ENCODE measurements around the gene AGPS. TPM values are rescaled to one million over a fixed set of nuclear protein-coding genes. Genes with fewer than 3 reads are reported as not detected.

Gene AGPS
- total and polyA plus RNA-seq, 9 of the 15 experiments (the other 6 are each of a cell fraction or from before 2014, with no cell fraction given): 15.5 to 211 (median 63.1) TPM

DNA sequence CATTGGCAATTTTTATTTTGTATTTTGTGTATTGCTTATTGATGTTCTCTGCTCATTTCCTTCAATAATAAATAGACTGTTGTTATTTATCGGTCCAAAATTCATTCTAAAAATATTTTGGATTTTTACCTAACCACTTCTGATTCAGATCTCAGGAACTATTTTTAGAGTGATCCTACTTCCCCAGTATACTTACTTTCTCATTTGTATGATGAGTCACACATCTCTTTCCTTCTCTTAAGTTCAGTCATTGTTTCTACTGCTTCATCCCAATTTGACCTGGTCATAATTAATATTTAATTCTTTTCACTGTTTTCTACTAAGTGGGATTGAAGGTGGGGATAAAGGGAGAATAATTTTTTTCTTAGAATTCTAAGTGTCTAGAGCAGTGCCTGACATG, 75.1 kb downstream of the AGPS start:
- CTCF ChIA-PET (ENCODE audit: low intra/inter-chr PET ratio): no interaction called here
- peaks cover 0 to 6% of the 10 kb centered on the region in 2 experiments; a peak in 1 of 5 replicates for H3K4me1 ChIP-seq (replicated peaks in 1 of 2; ENCODE audit: control insufficient read depth in 2 of 2, insufficient read depth in 2 of 2, low read length in 2 of 2)
- WGBS (ENCODE audit: insufficient coverage, low coverage, missing lambda C conversion rate): 71% methylated on average over 1 of the region's 1 CpG
- no peaks in the 10 kb centered on the region; the same call in 1 of the 2 replicates for H3K9me3 ChIP-seq (replicated peaks; ENCODE audit: control insufficient read depth, insufficient read depth, low read depth, low read length)
- H4K20me1 ChIP-seq (replicated peaks; ENCODE audit: control insufficient read depth, insufficient read depth, low read length): no peaks in the 10 kb centered on the region
- no peak overlapping the region for H3K9ac ChIP-seq (ENCODE audit: insufficient read depth in 1 of 2, low read depth in 2 of 2, low read length in 2 of 2)
- ATAC-seq: no peak
- in situ Hi-C loops (cut with MboI) (no loop called here), intact Hi-C loops (cut with micrococcal nuclease) (no loop called here)
- H3K36me3 ChIP-seq (ENCODE audit: control insufficient read depth, insufficient read depth, low read length): peaks cover 31% of the 10 kb centered on the region; the same call in 2 of the 3 replicates
- H3K27ac ChIP-seq (ENCODE audit: extremely low read depth, low read depth, low read length): no peak overlapping the region
- no peak overlapping the region for H3K4me3 ChIP-seq
- BruUV-seq (replicated peaks): no TSS peak
- FAIRE-seq: no peak
- no peak for DNase-seq (ENCODE audit: extremely low read depth in 1 of 4, low spot score in 3 of 4)
- no peaks in the 10 kb centered on the region for H3K27me3 ChIP-seq (ENCODE audit: control insufficient read depth in 2 of 2, insufficient read depth in 2 of 2, low read length in 2 of 2)
- TF ChIP-seq MEF2A (IDR thresholded peaks at IDR 0.05; ENCODE audit: control insufficient read depth, low read depth, low read length) (peak; percentile 57; the same call in 1 of the 2 replicates), ETS2 (tag; IDR thresholded peaks at IDR 0.05; ENCODE audit: borderline replicate concordance, poor library complexity, severe bottlenecking) (no peak), MIER1 (IDR thresholded peaks at IDR 0.05; ENCODE audit: low read depth) (no peak), HMGN3 (IDR thresholded peaks at IDR 0.05; ENCODE audit: borderline replicate concordance, extremely low read depth, insufficient read length, low read depth, low read length) (no peak)
- TF ChIP-seq, protein P1, sequence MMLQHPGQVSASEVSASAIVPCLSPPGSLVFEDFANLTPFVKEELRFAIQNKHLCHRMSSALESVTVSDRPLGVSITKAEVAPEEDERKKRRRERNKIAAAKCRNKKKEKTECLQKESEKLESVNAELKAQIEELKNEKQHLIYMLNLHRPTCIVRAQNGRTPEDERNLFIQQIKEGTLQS (IDR thresholded peaks at IDR 0.05): peak; percentile 60
- TF ChIP-seq, protein P1 (CRISPR knock-in tag; conservative IDR thresholded peaks at IDR 0.05): no peak
- no peaks in the 10 kb centered on the region for H3K79me2 ChIP-seq (ENCODE audit: control insufficient read depth, insufficient read depth, low read length)
- POLR2A ChIA-PET: no interaction called here
- no peak overlapping the region for H2AFZ ChIP-seq (ENCODE audit: low read depth, low read length)
- H3K9me1 ChIP-seq (ENCODE audit: control insufficient read depth, insufficient read depth, low read length): no peaks in the 10 kb centered on the region
- H3K4me2 ChIP-seq (ENCODE audit: insufficient read depth, low read length): no peak overlapping the region
